ENCODE data around the gene CPT1B. TPM values are rescaled to one million over a fixed set of nuclear protein-coding genes. Genes with fewer than 3 reads are reported as not detected.

CPT1B gene
- total RNA-seq, 2 experiments from 2014 or later: 59.1 to 68.3 TPM

- DNase-seq (no peak), ATAC-seq (ENCODE audit: poor library complexity) (no peak)
- intact Hi-C loops (cut with DNase I, micrococcal nuclease): loop anchor here (2.0 to 5.0 kb wide), 2 partner anchors 33 kb away; partner anchors contain the start of gene SCO2 (in 1 of the 2)
- no peak for TF ChIP-seq CTCF (IDR thresholded peaks at IDR 0.05)
- Mint-ChIP-seq H3K27me3 (no peaks in the 10 kb centered on the region), H3K9me3 (no peaks in the 10 kb centered on the region), H3K4me1 (ENCODE audit: low read depth) (peaks cover 16% of the 10 kb centered on the region), H3K27ac (no peak overlapping the region), H3K4me3 (no peak overlapping the region), H3K36me3 (ENCODE audit: low read depth) (no peaks in the 10 kb centered on the region)
- peaks cover 10% of the 10 kb centered on the region for H3K4me1 ChIP-seq (ENCODE audit: insufficient read depth, low read length)
- no peaks in the 10 kb centered on the region for H3K36me3 ChIP-seq (ENCODE audit: insufficient read depth, low read length)
- no peaks in the 10 kb centered on the region for H3K27me3 ChIP-seq (ENCODE audit: control insufficient read depth in 1 of 2, insufficient read depth in 2 of 2, low read length in 2 of 2)
- H3K27ac ChIP-seq (ENCODE audit: low read depth in 1 of 2, low read length in 2 of 2): no peak overlapping the region
- no peak overlapping the region for H3K4me3 ChIP-seq (ENCODE audit: low read length)
- H3K9me3 ChIP-seq (ENCODE audit: control insufficient read depth in 1 of 2, insufficient read depth in 1 of 2, low read length in 2 of 2): no peaks in the 10 kb centered on the region
- POLR2A ChIA-PET: interaction anchor here (0.7 to 0.8 kb wide), 2 partner anchors 9 to 34 kb away, joined by 3 read pairs; partner anchors contain the start of gene SCO2
- CTCF ChIA-PET: interaction anchor here (1.3 to 1.5 kb wide), 3 partner anchors 12 to 34 kb away, joined by 3 read pairs; partner anchors contain the start of gene KLHDC7B
Measured at GRCh38 chr22:50560034-50560433, 18.2 kb downstream of the CPT1B start.

GRCh38 chr22:50556703-50557102 is 21.5 kb downstream of the CPT1B start:
- DNase-seq: no peak
- intact Hi-C loops (cut with DNase I, micrococcal nuclease): no loop called here
- H3K4me1 Mint-ChIP-seq (ENCODE audit: low read depth): peaks cover 3% of the 10 kb centered on the region

GRCh38 chr22:50553310-50553709 is 24.9 kb downstream of the CPT1B start:
- Mint-ChIP-seq H3K36me3 (ENCODE audit: low read depth) (no peaks in the 10 kb centered on the region), H3K27ac (no peak overlapping the region), H3K4me1 (ENCODE audit: low read depth) (peaks cover 18% of the 10 kb centered on the region), H3K9me3 (no peaks in the 10 kb centered on the region), H3K27me3 (no peaks in the 10 kb centered on the region), H3K4me3 (no peak overlapping the region)
- Histone ChIP-seq H3K9me3 (ENCODE audit: control insufficient read depth in 1 of 2, insufficient read depth in 1 of 2, low read length in 2 of 2) (no peaks in the 10 kb centered on the region), H3K4me1 (ENCODE audit: insufficient read depth, low read length) (peaks cover 23% of the 10 kb centered on the region), H3K27ac (ENCODE audit: low read depth in 1 of 2, low read length in 2 of 2) (no peak overlapping the region), H3K36me3 (ENCODE audit: insufficient read depth, low read length) (no peaks in the 10 kb centered on the region), H3K4me3 (ENCODE audit: low read length) (no peak overlapping the region), H3K27me3 (ENCODE audit: control insufficient read depth in 1 of 2, insufficient read depth in 2 of 2, low read length in 2 of 2) (no peaks in the 10 kb centered on the region)
- TF ChIP-seq CTCF (IDR thresholded peaks at IDR 0.05): no peak
- intact Hi-C loops (cut with DNase I, micrococcal nuclease): no loop called here
- CTCF ChIA-PET: interaction anchor here (0.6 kb wide), 1 partner anchor 109 kb away, joined by 3 read pairs; no protein-coding TSS in a partner anchor
- no peak for DNase-seq
- ATAC-seq (ENCODE audit: poor library complexity): no peak
- POLR2A ChIA-PET: interaction anchor here (1.4 kb wide), 1 partner anchor 28 kb away, joined by 4 read pairs; the partner anchor contains the start of gene SCO2

More at GRCh38 chr22:50556703-50557102, 21.5 kb downstream of the CPT1B start:
- CTCF ChIA-PET: interaction anchor here (1.0 kb wide), 1 partner anchor 31 kb away, joined by 6 read pairs; the partner anchor contains the start of gene SCO2
- no peak overlapping the region for H3K27ac ChIP-seq (ENCODE audit: low read depth in 1 of 2, low read length in 2 of 2)
- H3K4me1 ChIP-seq (ENCODE audit: insufficient read depth, low read length): no peaks in the 10 kb centered on the region
- H3K36me3 Mint-ChIP-seq (ENCODE audit: low read depth): no peaks in the 10 kb centered on the region
- no peak overlapping the region for H3K4me3 ChIP-seq (ENCODE audit: low read length)
- POLR2A ChIA-PET: interaction anchor here (0.7 to 3.9 kb wide), 2 partner anchors 9 to 17 kb away, joined by 3 to 13 read pairs; no protein-coding TSS in a partner anchor
- no peak for ATAC-seq (ENCODE audit: poor library complexity)
- no peak overlapping the region for H3K27ac Mint-ChIP-seq
- H3K4me3 Mint-ChIP-seq: no peak overlapping the region
- H3K27me3 Mint-ChIP-seq: no peaks in the 10 kb centered on the region
- H3K27me3 ChIP-seq (ENCODE audit: control insufficient read depth in 1 of 2, insufficient read depth in 2 of 2, low read length in 2 of 2): no peaks in the 10 kb centered on the region
- no peaks in the 10 kb centered on the region for H3K36me3 ChIP-seq (ENCODE audit: insufficient read depth, low read length)
- no peaks in the 10 kb centered on the region for H3K9me3 ChIP-seq (ENCODE audit: control insufficient read depth in 1 of 2, insufficient read depth in 1 of 2, low read length in 2 of 2)
- no peaks in the 10 kb centered on the region for H3K9me3 Mint-ChIP-seq
- no peak for TF ChIP-seq CTCF (IDR thresholded peaks at IDR 0.05)

Data from CD4-positive, alpha-beta T cell (primary cell).